Activated CD4-positive, alpha-beta T cell treated with anti-CD3 and anti-CD28 coated beads, Interleukin-2, Interleukin-4, amounts not matched to agents 100 ng/mL and 50 ng/mL, durations not matched to agents 16 hours and 8 hours (primary cell): ENCODE results near the gene PIAS4.
A peak's percentile ranks its signal among the peaks of the same experiment; 100 is the strongest.

Experiments
- DNase-seq: peaks from one replicate; pipeline ENCODE4 v3.0.0-alpha.2; 2020; ENCODE audit warnings: low spot score

Gene PIAS4

DNA sequence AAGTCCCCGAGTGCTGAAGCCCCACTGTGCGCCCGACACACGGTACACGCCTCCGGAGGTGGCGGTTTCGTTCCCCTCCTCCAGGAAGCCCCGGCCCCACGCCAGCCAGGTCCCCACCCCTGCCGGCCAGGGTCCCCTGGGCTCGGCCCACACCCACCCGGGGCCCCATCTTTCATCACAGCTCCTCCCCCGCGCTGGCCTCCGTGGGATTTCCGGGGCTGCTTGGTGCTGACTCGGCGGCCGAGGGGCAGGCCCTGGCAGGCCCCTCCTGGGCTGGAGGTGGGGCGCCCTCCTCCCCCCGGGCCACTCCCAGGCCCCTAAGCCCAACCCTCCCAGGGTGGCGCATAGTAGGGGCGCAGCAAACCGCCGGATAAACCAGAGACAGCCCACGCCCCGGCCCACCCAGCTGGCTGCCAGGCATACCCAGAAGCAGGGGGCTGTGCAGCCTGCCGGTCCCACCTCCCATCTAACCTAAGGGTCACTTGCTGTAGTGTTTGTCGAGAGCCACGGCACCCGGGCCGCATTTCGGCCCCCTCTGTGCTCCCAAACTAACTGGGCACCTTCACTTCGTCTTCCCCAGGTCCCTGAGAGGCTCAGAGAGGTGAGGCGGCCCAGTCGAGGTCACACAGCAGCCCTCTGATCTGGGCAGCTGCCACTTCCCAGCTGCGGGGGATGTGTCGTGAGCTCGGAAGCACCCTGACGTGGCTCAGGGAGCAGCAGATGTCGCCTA is 52.5 kb downstream of the PIAS4 start:
- DNase-seq: no peak

DNA sequence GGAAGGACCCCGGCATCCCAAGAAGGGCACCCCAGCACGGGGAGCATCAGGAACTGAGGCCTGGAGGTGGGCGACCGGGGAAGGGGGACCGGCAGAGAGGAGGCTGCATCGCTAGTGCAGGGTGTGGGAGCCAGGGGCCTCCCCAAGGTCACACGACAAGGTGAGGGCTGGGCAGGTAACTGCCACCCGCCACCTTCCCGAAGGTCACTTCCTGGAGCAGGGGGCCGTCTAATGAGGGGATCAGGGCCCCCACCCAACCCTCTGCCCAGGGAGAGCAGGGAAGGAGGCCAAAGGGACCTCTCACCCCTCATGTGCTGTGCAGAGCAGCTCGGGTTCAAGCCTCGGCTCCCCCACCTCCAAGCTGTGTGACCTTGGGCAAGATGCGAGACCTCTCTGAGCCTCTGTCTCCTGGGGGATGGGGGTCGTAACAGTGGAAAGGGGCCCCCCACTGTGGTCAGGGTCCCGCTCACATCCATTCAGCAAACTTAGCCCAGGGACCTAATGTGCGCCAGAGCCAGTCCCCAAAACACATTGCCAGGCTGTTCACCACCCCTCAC is 53.2 kb downstream of the PIAS4 start:
- no peak for DNase-seq

DNA sequence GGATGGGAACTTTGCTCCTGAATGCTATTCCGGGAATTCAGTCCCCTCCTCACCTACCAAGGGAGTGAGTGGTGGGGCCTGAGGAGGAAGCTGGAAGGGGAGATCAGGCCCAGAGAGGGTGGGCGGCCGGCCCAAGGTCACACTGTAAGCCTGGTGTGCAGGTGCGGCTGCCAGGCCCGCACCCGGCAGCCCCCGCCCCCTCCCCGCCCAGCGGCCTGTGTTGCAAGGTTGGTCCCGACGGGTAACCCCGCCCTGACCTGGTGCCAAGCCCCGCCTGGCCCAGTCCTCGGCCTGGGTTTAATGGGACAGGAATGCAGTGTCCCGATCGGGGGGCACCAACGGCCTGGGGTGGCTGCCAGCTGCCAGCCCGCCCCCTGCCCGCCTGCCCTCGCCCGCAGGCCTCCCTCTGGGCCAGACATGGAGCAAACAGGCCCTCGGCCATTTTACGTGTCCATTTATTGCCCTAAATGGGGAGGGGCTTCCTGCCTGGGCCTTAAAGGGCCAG is 53.7 kb downstream of the PIAS4 start:
- no peak for DNase-seq

DNA sequence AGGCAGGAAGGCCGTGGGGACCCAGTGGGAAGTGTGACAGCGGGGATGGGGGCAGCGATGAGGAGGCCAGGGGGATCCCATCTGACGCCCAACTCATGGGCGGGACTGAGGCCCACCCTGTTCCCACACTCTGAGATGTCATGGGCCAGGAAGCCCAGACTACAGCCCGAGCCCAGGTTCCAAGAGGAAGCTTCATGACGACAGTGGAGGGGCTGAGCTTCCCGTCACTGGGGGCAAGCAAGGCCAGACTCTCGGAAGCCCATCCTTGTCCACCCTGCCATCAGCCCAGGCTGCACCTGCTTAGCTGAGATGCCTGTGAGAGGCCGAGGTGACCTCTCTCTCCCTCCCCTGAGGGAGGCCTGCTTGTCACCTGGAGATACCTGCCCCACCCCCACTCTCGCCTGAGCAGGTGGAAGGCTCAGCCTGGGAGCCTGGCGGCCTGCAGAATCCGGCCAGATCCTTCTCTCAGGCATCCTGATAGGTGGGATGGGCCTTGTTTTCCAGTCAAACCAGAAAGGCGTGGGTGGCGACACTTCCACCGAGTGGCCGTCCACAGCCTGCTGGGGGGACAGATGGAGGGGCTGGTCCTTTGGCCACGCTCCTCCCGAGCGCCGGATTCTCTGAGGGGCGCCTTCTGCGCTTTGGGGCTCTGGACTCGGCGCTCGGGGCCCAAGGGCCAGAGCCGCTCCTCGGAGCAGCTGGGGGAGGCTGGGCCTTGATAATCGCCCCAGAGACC is 54.3 kb downstream of the PIAS4 start:
- DNase-seq: no peak

DNA sequence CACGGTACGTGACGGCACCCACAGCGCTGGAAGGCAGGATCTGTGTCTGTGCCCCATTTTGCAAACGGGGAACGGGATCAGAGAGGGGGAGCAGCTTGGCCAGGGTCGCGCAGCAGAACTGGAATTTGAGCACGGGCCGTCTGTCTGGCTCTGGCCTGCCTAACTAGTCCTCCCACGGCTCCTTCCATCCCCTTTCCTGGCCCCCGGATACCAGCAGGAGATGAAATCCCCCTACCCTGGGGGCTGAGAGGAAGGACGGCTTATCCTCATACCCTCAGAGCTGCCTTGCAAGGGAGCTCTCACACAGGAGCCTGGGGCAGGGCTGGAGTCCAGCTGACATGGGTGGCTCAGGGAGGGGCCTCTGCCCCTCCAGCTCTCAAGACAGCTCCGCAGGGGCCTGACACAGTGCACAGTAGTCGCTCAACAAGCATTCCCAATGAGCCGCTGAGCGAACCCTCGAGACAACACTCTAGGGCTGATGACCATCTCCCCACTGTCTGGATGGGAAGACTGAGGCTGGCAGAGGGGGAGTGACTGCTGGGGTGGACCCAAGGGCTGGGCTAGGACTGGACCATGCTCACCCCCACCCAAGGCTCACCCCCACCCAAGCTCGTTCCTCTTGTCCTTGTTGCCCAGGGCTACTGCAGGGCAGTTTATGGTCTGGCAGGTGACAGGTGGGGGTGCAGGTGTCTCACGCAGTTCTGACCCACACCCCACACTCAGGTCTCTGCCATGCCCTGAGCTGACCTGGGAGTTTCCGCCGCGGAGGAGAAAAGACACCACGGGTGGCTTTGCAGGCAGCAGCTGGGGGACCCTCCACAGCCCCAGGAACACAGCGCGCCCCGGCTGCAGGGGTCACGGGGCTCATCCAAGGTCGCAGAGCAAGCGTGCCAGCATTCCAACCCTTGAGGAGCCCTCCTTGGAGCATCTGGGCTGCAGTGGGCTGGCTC is 55.2 kb downstream of the PIAS4 start:
- no peak for DNase-seq

DNA sequence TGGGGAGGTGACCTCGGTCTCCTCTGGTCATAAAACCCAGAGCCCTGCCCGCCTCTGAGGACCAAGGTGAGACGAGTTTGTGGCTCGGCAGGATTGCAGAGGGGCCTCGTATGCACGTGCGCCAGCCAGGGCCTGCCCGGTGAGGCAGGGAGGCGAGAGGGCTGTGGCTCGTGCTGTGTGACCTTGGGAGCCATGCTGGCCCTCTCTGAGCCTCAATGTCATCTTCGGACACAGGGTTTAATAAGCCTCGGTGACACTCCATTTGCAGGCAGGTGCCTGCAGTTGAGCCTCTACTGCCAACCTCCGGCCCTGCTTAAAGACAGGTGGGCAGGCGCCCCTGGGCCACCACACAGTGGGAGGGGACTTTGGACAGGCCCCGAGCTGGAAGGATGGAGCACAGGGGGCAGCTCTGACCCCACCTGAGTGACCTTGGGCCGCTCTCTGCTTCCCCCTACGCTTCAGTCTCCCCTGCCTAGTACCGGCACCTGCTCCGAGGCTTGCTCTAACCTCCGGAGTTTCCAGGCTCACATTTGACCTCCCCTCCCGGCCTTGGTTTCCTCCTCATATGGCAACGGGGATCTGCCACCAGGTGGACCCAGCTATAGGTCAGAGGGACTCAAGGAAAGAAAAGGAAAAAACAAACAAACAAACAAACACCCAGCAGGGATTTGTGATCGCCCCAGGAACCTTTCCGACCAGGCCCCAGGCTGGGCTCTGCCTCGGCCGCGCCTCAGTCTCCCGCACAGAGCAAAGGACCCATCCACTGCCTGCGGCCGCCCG is 56.0 kb downstream of the PIAS4 start:
- no peak for DNase-seq

DNA sequence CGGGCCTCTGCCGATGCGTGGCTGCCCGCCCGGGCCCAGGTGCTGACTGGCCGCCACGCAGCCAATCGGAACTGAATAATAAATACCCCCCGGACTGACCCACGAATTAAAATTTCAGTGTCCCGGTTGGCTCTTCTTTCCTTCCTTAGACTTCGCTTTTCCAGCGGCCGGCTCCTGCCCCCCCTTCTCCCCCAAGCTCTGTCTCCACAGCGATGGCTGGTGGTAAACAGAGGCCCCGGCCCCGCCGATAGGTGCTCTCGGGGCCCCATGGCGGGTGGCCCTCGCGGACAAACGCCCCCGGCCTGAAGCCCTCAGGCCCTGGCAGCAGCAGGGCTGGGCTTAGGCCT is 56.6 kb downstream of the PIAS4 start:
- no peak for DNase-seq

DNA sequence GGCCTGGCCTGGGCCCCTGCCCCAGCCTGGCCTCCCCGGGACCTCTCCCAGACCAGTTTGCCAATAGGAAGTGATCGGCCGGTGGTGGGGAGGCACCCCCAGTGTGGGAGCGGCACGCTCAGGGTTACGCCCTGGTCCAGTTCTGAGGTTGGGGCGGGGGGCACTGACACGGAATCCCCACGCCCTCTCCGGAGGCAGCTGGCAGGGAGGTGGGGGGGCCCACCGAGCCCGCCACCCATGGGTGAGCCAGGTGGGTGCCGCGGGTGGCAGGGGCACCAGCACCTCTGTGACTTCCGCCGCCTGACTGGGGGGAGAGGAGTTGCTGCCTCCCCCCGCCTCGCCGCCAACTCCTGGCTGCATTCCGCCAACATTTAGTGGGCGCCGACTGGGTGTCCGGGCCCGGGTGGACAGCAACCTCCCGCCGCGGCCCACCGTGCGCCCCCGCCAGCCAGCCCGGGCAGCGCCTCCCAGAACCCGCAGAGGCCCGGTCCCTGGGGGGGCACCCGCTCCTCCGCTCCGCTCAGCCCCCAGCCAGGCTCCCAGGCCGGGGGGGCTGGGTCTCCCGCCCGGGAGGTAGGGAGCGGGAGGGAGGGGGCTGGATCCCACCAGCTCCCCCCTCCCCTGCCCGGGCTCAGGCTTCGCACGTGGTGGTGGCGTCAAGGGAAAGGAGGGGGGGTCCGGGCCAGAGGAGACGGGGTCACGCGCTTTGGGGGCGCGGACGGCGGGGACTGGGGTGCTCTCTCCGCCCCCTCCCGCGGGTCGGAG is 57.1 kb downstream of the PIAS4 start:
- no peak for DNase-seq

DNA sequence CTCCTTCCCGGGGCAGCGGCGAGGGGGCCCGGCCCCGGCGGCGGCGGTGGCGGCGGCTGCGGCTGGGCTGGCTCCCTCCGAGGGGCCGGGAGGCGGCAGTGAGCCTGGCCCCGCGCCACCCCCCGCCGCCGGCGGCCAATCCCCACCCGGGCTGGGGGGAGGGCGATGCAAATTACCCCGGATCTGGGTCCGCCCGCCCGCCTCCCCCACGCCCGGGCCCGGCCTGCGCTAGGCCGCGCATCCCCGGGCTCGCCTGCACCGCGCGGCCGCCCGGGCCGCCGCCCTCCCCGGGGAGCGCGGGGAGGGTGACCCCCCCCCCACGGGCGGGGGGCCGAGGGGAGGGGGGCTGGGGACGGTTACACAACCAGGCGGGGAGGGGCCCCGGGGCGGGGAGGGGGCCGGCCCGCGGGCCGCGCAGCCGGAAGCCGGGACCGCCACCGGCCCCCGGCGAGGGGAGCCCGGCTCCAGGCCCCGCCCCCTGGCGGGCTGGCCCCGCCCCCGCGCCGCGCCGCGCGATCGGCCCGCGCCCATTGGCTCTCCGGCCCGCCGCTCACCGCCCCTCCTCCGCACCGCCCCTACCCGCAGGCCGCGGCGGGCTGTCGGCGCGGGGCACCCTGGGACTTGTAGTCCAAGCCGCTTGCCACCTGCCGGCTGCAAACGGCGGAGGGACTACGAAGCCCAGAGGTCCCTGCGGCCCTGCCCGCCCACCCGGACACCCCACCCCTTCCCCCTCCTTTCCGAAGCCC is 58.1 kb downstream of the PIAS4 start:
- peak; percentile 97 for DNase-seq

DNA sequence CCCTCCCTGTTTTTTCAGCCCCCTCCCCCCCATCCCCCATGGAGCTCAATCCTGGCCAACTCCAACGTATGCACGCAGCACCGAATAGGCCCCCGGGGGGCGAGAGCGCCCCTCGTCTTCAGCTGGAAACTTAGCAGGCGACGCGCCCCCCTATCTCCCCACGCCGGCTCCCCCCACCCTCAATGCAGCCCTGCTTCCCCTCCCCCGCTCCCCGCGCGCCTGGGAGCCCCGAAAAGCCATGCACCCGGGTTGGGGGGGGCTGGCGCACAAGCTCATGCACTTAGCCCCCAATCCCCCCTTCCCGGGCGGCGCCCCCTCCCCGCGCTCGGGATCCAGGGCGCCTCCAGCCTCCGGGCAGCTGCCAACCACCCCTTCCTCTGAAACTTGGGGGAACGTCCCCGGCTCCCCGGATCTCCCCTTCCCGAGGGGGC is 58.7 kb downstream of the PIAS4 start:
- no peak for DNase-seq

DNA sequence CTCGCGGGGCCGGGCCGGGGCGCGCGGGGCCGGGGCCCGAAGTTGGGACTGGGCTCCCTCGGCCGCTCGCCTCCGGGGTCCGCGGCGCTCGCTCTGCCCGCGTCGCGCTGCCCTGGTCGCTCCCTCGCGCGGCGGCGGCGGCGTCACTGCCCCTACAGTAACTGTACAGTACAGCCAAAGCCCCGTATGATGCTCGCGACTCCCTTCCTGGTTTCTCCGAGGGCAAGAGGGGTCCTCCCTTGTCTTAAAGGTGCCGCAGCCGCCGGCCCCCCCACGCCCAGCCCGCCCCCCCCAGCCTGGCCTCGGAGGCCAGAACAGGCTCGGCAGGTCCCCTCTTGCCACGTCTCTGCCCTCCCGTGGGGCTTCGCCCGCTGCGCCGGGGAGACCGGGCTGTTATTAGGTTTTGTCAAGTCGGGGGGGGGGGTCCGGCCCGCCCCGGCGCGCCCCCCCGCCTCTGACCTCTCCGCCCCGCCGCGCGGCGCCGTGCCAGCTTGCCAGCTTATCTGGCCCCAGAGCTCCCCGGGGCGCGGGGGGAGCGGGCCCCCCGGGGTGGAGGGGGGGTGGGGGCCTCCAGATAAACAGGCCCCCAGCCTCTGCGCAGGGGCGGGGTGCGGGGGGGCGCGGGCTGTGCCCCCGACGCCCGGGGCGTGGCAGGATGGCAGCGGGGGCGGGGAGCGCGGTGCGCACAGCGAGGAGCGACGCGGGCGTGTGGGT is 59.3 kb downstream of the PIAS4 start, which contains the start of gene ZBTB7A:
TSS of gene ZBTB7A (minus strand) at position 218 of the 714 bp plus-strand sequence. CDS start 11,667 bp downstream, outside the sequence.
- peak; percentile 60 for DNase-seq

DNA sequence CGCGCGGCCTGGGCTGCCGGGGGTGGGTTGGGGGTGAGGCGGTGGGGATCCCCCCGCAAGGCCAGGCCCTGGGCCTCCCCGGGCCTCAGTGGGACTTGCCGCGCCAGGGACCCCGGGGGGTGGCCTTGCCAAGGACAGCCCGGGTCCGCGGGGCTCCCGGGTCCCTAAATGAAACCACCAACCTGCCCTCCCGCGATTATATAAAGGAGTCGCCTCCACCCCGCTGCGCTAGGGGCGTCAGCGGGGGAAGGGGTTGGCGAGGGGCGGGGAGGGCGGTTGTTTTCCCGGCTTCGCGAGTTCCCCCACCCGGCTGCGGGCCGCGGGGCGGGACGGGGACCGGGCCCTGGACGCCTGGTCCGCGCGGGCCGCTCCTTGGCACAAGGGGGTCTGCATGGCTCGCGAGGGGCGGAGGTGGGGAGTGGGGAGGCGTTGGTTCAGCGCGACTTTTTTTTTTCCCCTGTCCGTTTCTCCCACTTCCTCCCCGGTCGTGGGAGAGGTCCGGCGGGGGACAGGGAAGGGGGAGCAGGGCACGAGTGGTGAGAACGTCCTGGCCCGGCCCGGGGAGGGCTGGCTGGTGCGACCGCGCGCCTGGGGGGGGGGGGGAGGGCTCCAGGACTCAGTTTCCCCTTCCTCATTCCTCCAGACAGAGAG is 60.0 kb downstream of the PIAS4 start:
- DNase-seq: no peak

DNA sequence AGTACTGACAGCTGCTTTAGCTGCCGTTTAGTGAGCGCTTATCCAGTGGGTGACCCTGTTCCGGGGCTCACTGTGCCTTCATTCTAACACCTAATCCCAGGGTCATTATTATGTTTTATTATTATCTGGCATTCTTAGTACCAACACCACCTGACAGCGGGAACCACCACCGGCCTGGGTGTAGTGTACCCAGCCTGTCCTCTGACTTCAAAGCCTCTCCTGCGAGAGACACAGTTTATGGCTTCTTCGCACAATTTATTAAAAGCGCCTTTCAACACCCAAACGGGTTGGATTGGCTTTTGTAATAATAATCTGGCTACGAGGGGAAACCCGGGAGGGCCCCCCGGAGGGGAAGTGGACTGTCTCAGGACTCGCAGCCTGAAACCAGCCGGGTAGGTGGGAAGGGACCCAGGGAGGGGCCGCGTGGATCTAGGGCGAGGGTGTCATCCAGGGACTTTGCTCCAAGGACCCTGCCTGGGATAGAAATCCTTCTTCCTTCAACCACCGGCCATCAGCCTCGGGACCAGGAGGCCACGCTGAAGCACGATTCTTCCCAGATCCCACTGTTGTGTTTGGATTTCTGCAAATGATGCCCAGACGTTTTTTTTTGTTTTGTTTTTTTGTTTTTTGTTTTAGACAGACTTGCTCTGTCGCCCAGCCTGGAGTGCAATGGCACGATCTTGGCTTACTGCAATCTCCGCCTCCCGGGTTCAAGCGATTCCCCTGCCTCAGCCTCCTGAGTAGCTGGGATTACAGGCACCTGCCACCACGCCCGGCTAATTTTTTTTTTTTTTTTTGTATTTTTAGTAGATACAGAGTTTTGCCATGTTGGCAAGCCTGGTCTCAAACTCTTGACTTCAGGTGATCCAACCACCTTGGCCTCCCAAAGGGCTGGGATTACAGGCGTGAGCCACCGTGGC is 60.8 kb downstream of the PIAS4 start:
- no peak for DNase-seq

DNA sequence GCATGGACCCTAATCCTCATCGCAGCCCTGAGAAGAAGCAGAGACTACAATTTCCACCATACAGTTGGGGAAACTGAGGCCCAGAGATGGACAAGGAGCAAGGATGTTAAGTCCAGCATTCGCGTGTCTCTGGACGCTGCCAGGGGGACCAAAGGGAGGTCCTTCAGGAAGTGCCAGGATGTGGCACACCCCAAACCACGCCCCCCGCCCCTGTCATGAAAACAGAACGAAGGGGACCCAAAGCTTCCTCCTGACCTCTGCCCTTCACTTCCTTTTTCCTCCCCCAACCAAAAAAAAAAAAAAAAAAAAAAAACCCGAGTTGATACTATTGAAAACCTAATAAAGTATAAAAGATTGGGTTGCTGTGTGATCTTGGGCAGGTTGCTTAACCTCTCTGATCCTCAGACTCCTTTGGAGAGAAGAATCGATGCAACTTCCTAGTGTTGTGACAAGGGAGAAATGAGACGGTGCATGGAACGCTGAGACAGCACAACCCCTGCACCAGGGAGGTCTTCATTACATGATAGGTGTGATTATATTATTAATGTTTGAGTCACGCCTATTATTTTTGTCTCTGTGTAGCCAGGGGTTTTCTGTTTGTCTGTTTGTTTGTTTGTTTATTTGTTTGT is 61.9 kb downstream of the PIAS4 start:
- DNase-seq: peak; percentile 54

DNA sequence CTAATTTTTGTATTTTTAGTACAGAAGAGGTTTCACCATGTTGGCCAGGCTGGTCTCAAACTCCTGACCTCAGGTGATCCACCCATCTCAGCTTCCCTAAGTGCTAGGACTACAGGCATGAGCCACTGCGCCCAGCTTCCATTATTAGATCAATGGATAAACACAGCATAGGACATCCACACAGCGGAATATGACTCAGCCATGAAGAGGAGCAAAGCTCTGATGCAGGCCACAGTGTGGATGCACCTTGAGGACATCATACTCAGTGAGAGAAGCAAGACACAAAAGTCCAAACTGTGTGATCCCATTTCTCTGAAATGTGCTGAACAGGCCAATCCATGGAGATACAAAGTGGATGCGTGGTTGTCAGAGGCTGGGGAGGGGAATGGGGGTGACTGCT is 64.1 kb downstream of the PIAS4 start:
- no peak for DNase-seq

DNA sequence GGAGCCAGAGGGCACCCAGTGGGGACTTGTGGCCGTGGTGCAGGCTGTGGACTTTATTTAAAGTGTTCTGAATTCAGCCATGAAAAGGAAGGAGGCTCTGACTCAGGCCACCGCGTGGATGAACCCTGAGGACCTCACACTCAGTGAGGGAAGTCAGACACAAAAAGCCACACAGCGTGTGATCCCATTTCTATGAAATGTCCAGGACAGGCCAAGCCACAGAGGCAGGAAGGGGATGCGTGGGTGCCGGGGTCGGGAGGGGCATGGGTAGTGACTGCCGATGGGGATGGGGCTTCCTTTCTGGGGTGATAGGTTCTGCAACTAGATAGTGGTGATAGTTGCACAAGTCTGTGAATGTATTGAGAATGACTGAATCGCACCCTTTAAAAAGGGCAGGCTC is 67.8 kb downstream of the PIAS4 start:
- peak; percentile 32 for DNase-seq

DNA sequence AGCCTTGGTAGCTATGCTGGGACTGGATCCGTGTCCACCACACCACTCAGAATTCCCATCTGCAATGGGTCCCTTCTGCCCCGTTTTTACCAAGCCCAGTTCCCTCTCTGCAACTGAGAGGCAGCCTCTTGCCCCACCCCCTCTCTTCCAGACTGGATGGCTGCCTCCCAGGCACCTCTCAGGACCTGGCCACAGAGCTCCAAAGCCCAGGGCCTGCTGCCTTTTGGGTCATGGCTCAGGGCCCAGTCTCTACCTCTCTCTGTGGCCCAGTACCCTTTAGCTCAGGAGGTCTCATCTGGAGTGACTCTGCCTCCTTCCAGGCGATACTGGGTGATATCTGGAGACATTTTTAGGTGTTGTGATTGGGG is 69.5 kb downstream of the PIAS4 start:
- DNase-seq: no peak
